Spleen (tissue), 11 donors: Measurements from ENCODE around the gene OSGEP. TPM values are rescaled to one million over a fixed set of nuclear protein-coding genes. Genes with fewer than 3 reads are reported as not detected.
A peak's percentile ranks its signal among the peaks of the same experiment; 100 is the strongest.

Source experiments
- DNase-seq: peaks from one replicate; pipeline ENCODE4 v3.0.0-alpha.2; 2020
- H3K27ac ChIP-seq, 8 donors: fragments of 200-600 bp; sonication (generic) in 7 of 8; 1 replicate in 4 of 8; 2 replicates in 4 of 8; pipeline versions ENCODE4 v1.5.0 to v1.8.0; 2016 to 2021; ENCODE audit warnings: inconsistent platforms in 4 of 8, mild to moderate bottlenecking in 4 of 8, moderate library complexity in 1 of 8
- H3K27me3 ChIP-seq, 7 donors: fragments of 200-600 bp; sonication (generic) in 6 of 7; replicated peaks in 1 of 7; 1 replicate in 4 of 7; 2 replicates in 3 of 7; pipeline versions ENCODE4 v1.5.0 to v1.8.0; 2016 to 2021; ENCODE audit warnings: inconsistent platforms in 3 of 7, mild to moderate bottlenecking in 1 of 7
- H3K36me3 ChIP-seq, 6 donors: fragments of 200-600 bp; sonication (generic) in 5 of 6; 1 replicate in 4 of 6; 2 replicates in 2 of 6; pipeline versions ENCODE4 v1.5.0 to v1.8.0; 2016 to 2021; ENCODE audit warnings: inconsistent platforms in 2 of 6
- H3K4me1 ChIP-seq, 6 donors: fragments of 200-600 bp; sonication (generic) in 5 of 6; 1 replicate in 3 of 6; 2 replicates in 3 of 6; pipeline versions ENCODE4 v1.5.0 to v1.8.0; 2016 to 2021; ENCODE audit warnings: inconsistent platforms in 3 of 6
- H3K4me3 ChIP-seq, 8 donors: fragments of 200-600 bp; sonication (generic) in 7 of 8; 1 replicate in 4 of 8; 2 replicates in 4 of 8; pipeline versions ENCODE4 v1.5.0 to v1.8.0; 2016 to 2021; ENCODE audit warnings: inconsistent platforms in 4 of 8, mild to moderate bottlenecking in 4 of 8, moderate library complexity in 2 of 8
- H3K9me3 ChIP-seq, 8 donors: fragments of 200-600 bp; sonication (generic) in 7 of 8; 1 replicate in 4 of 8; 2 replicates in 4 of 8; pipeline versions ENCODE4 v1.5.0 to v1.8.0; 2016 to 2021; ENCODE audit warnings: inconsistent platforms in 4 of 8
- CTCF ChIP-seq, 11 experiments: fragments of 200-600 bp in 7 of 11; fragments of 450-650 bp in 4 of 11; sonication (generic) in 4 of 11; IDR thresholded peaks in 8 of 11; conservative IDR thresholded peaks in 3 of 11; 1 replicate in 7 of 11; 2 replicates in 4 of 11; pipeline versions ENCODE4 v1.4.0 to v1.8.0; 2016 to 2021; ENCODE audit warnings: antibody characterized with exemption in 11 of 11, inconsistent platforms in 4 of 11, mild to moderate bottlenecking in 1 of 11
- POLR2A ChIP-seq, 3 donors: fragments of 450-650 bp; IDR thresholded peaks; one replicate each; pipeline ENCODE4 v1.5.1; 2017; ENCODE audit warnings: antibody characterized with exemption in 3 of 3, mild to moderate bottlenecking in 1 of 3
- POLR2AphosphoS5 ChIP-seq, 3 donors: sonication (generic); formaldehyde crosslinking; IDR thresholded peaks; one replicate each; pipeline ENCODE4 v1.5.1; 2017; ENCODE audit warnings: antibody characterized with exemption in 3 of 3
- WGBS, 5 donors: extraction: QIAGEN DNeasy Blood & Tissue Kit in 3 of 5; methylation state at CpG; one replicate each; pipeline versions ENCODE4 v1.1.5 to v1.1.7; 2013 to 2018; 5-methylcytosine and 5-hydroxymethylcytosine counted together
- intact Hi-C: fragments of 100-400 bp; cut with DNase I; formaldehyde crosslinking; loops from one replicate; pipeline ENCODE4 v1.15.0; 2023; ENCODE audit warnings: low total_unique reads
- polyA plus RNA-seq, 3 donors: library from polyadenylated mRNA; stranded (reverse); fragments of 200-250 nt; gene quantifications; one replicate each; pipeline ENCODE4 v1.2.1, GENCODE V29; 2013
- total RNA-seq, 7 donors: library from RNA; depleted of rRNA in 3 of 7; stranded (reverse); fragments of >200 nt in 3 of 7; fragmentation: NEBNext Ultra II Directional in 4 of 7; extraction: Animal tissue kit (Norgen Biotek cat#: 25700) in 4 of 7; gene quantifications; one replicate each; pipeline versions ENCODE4 v1.1.0 to v1.2.1, GENCODE V29; 2016 to 2021
- donor health status: healthy with polysubstance abuse.
- donor health status: DM: no; HTN: no; CAD: no; lungs with moderate emphysema.
- donor health status: DM: no; HTN: no; CAD: no.
- donor health status: Bipolar disorder and iron deficiency.
- donor health status: healthy.
- donor health status: DM: no; HTN: no; CAD: no.
- donor health status: DM: yes; HTN: yes; CAD: no.

The OSGEP gene
- total and polyA plus RNA-seq, 10 donors, result 48.6 to 110 (median 76.3) TPM

- intact Hi-C loops, result no loop called here
- DNase-seq, result no peak
- Histone ChIP-seq H3K4me1 (peaks cover 3 to 51% (median 29%) of the 10 kb centered on the region in 6 donors), H3K27ac (peak overlapping the region in 6 of 8 donors; percentile 2 to 74 (median 58)), H3K4me3 (peak overlapping the region in 4 of 8 donors; percentile 4 to 19 (median 4)), H3K36me3 (no peaks in the 10 kb centered on the region), H3K9me3 (no peaks in the 10 kb centered on the region), H3K27me3 (no peaks in the 10 kb centered on the region)
- TF ChIP-seq CTCF (IDR thresholded peaks at IDR 0.05 in 8 of 11, conservative IDR thresholded peaks at IDR 0.05 in 3 of 11), result no peak
- TF ChIP-seq POLR2AphosphoS5 (IDR thresholded peaks at IDR 0.05), result peak in 2 of 3 donors; percentile 20 to 27
- TF ChIP-seq POLR2A (IDR thresholded peaks at IDR 0.05), result no peak
- 62 to 81% (median 74%) methylated on average over 40 to 44 of the region's 44 CpGs for WGBS, 5 donors
These were observed 19.7 kb downstream of the OSGEP start for GRCh38 chr14:20434701-20435581.

- WGBS, 5 donors, result 46 to 55% (median 51%) methylated on average over 20 to 30 of the region's 30 CpGs
- Histone ChIP-seq H3K4me1 (peaks cover 31 to 59% (median 43%) of the 10 kb centered on the region in 6 donors), H3K4me3 (peak overlapping the region in 1 of 8 donors; percentile 2), H3K27me3 (no peaks in the 10 kb centered on the region), H3K36me3 (no peaks in the 10 kb centered on the region), H3K27ac (peak overlapping the region; percentile 22 to 88 (median 84)), H3K9me3 (no peaks in the 10 kb centered on the region)
- peak; percentile 55 to 82 (median 77) for TF ChIP-seq POLR2AphosphoS5 (IDR thresholded peaks at IDR 0.05)
- TF ChIP-seq CTCF (IDR thresholded peaks at IDR 0.05 in 8 of 11, conservative IDR thresholded peaks at IDR 0.05 in 3 of 11), result no peak
- peak; percentile 85 for DNase-seq
- intact Hi-C loops, result no loop called here
These were observed 24.6 kb downstream of the OSGEP start for GRCh38 chr14:20429801-20430669.

GRCh38 chr14:20428802-20429201 lies 25.8 kb downstream of the OSGEP start:
- H3K4me1 ChIP-seq, result peaks cover 23 to 49% (median 40%) of the 10 kb centered on the region in 6 donors
- 18 to 36% (median 29%) methylated on average over 3 to 5 of the region's 5 CpGs for WGBS, 5 donors
- H3K27ac ChIP-seq, result peak overlapping the region; percentile 59 to 88 (median 84)
- no peaks in the 10 kb centered on the region for H3K36me3 ChIP-seq
- intact Hi-C loops, result no loop called here
- H3K27me3 ChIP-seq, result no peaks in the 10 kb centered on the region
- no peaks in the 10 kb centered on the region for H3K9me3 ChIP-seq
- no peak overlapping the region for H3K4me3 ChIP-seq
- peak; percentile 80 for DNase-seq
- peak in 1 of 3 donors; percentile 17 for TF ChIP-seq POLR2AphosphoS5 (IDR thresholded peaks at IDR 0.05)
- no peak for TF ChIP-seq CTCF (IDR thresholded peaks at IDR 0.05 in 8 of 11, conservative IDR thresholded peaks at IDR 0.05 in 3 of 11)
- no peak for TF ChIP-seq POLR2A (IDR thresholded peaks at IDR 0.05)
